ENCODE data around the gene GLB1L2.

The GLB1L2 gene

GRCh38 chr11:134388590-134388989, 56.8 kb downstream of the GLB1L2 start:
- no peak for DNase-seq

GRCh38 chr11:134389464-134390180, 57.8 kb downstream of the GLB1L2 start:
- no peak for DNase-seq

- no peak for DNase-seq
Observed at GRCh38 chr11:134390706-134391569, 59.1 kb downstream of the GLB1L2 start.

- DNase-seq, result no peak
Observed at GRCh38 chr11:134391656-134392055, 59.9 kb downstream of the GLB1L2 start.

GRCh38 chr11:134392953-134393615, 61.3 kb downstream of the GLB1L2 start:
- no peak for DNase-seq

GRCh38 chr11:134393638-134394037, 61.9 kb downstream of the GLB1L2 start:
- DNase-seq, result no peak

GRCh38 chr11:134394311-134394710, 62.5 kb downstream of the GLB1L2 start:
- DNase-seq, result no peak

- DNase-seq, result no peak
Observed at GRCh38 chr11:134395002-134395401, 63.2 kb downstream of the GLB1L2 start.

GRCh38 chr11:134397304-134398078, 65.7 kb downstream of the GLB1L2 start:
- DNase-seq, result no peak

- no peak for DNase-seq
Observed at GRCh38 chr11:134398079-134398444, 66.3 kb downstream of the GLB1L2 start.

- no peak for DNase-seq
Observed at GRCh38 chr11:134398644-134399292, 67.0 kb downstream of the GLB1L2 start.

- no peak for DNase-seq
Observed at GRCh38 chr11:134399293-134399654, 67.5 kb downstream of the GLB1L2 start.

- no peak for DNase-seq
Observed at GRCh38 chr11:134399996-134400395, 68.2 kb downstream of the GLB1L2 start.

- no peak for DNase-seq
Observed at GRCh38 chr11:134401825-134402809, 70.3 kb downstream of the GLB1L2 start.

- no peak for DNase-seq
Observed at GRCh38 chr11:134402910-134403309, 71.1 kb downstream of the GLB1L2 start.

GRCh38 chr11:134404575-134405341, 73.0 kb downstream of the GLB1L2 start:
- no peak for DNase-seq

GRCh38 chr11:134405436-134405835, 73.6 kb downstream of the GLB1L2 start:
- DNase-seq, result no peak

GRCh38 chr11:134405841-134406240, 74.1 kb downstream of the GLB1L2 start:
- no peak for DNase-seq

- DNase-seq, result no peak
Observed at GRCh38 chr11:134406264-134407185, 74.7 kb downstream of the GLB1L2 start.

All from DMS 273 treated with DMSO at 0.1 percent for 48 hours (cell line).